ENCODE data around the gene KRTAP29-1.

Gene KRTAP29-1

GRCh38 chr17:41308918-41309359 is 6.3 kb upstream of the KRTAP29-1 start, which contains the start of gene KRTAP16-1:
Gene KRTAP16-1, minus strand, starts transcription at chr17:41309309. Its CDS starts 56 bp downstream, at chr17:41309253.
- TF ChIP-seq CSDC2 (CRISPR knock-in tag; IDR thresholded peaks at IDR 0.05) (no peak), POU6F1 (CRISPR knock-in tag; IDR thresholded peaks at IDR 0.05; ENCODE audit: borderline replicate concordance, low read depth) (no peak), TCF4 (CRISPR knock-in tag; IDR thresholded peaks at IDR 0.05; ENCODE audit: borderline replicate concordance) (no peak), TOX (CRISPR knock-in tag; IDR thresholded peaks at IDR 0.05; ENCODE audit: borderline replicate concordance) (no peak), CREB5 (CRISPR knock-in tag; IDR thresholded peaks at IDR 0.05; ENCODE audit: low read depth) (no peak), ZNF70 (CRISPR knock-in tag; IDR thresholded peaks at IDR 0.05) (no peak), RARB (CRISPR knock-in tag; IDR thresholded peaks at IDR 0.05) (no peak), SNAI2 (CRISPR knock-in tag; IDR thresholded peaks at IDR 0.05) (no peak), PPARA (CRISPR knock-in tag; IDR thresholded peaks at IDR 0.05; ENCODE audit: borderline replicate concordance) (no peak), GLIS3 (CRISPR knock-in tag; IDR thresholded peaks at IDR 0.05) (no peak), ESRRG (CRISPR knock-in tag; IDR thresholded peaks at IDR 0.05) (no peak)
- no peak for ATAC-seq

- ATAC-seq, result no peak
- no peak for TF ChIP-seq ARNTL (CRISPR knock-in tag; IDR thresholded peaks at IDR 0.05; ENCODE audit: borderline replicate concordance, low read depth)
- no peak for TF ChIP-seq ESRRG (CRISPR knock-in tag; IDR thresholded peaks at IDR 0.05)
- TF ChIP-seq ZFP3 (CRISPR knock-in tag; IDR thresholded peaks at IDR 0.05), result no peak
- no peak for TF ChIP-seq TOX (CRISPR knock-in tag; IDR thresholded peaks at IDR 0.05; ENCODE audit: borderline replicate concordance)
- no peak for TF ChIP-seq PATZ1 (CRISPR knock-in tag; IDR thresholded peaks at IDR 0.05; ENCODE audit: borderline replicate concordance)
Measured at GRCh38 chr17:41308251-41308917, 5.7 kb upstream of the KRTAP29-1 start.

- ATAC-seq, result no peak
- TF ChIP-seq OSR1 (CRISPR knock-in tag; IDR thresholded peaks at IDR 0.05) (no peak), ZFP3 (CRISPR knock-in tag; IDR thresholded peaks at IDR 0.05) (no peak), TSHZ2 (CRISPR knock-in tag; IDR thresholded peaks at IDR 0.05) (no peak), ESRRG (CRISPR knock-in tag; IDR thresholded peaks at IDR 0.05) (no peak), POU6F1 (CRISPR knock-in tag; IDR thresholded peaks at IDR 0.05; ENCODE audit: borderline replicate concordance, low read depth) (no peak), ARNTL (CRISPR knock-in tag; IDR thresholded peaks at IDR 0.05; ENCODE audit: borderline replicate concordance, low read depth) (no peak), CSRNP3 (CRISPR knock-in tag; IDR thresholded peaks at IDR 0.05) (no peak), PPARA (CRISPR knock-in tag; IDR thresholded peaks at IDR 0.05; ENCODE audit: borderline replicate concordance) (no peak), ZNF565 (CRISPR knock-in tag; conservative IDR thresholded peaks at IDR 0.05; ENCODE audit: low read depth) (no peak), CSDC2 (CRISPR knock-in tag; IDR thresholded peaks at IDR 0.05) (no peak), GLIS3 (CRISPR knock-in tag; IDR thresholded peaks at IDR 0.05) (no peak)
Measured at GRCh38 chr17:41307647-41308046, 5.0 kb upstream of the KRTAP29-1 start.
